Spleen (tissue), 11 donors: ENCODE measurements around the gene VAV2. TPM values are rescaled to one million over a fixed set of nuclear protein-coding genes. Genes with fewer than 3 reads are reported as not detected.

Experiments used
- DNase-seq: peaks from one replicate; pipeline ENCODE4 v3.0.0-alpha.2; 2020
- H3K27ac ChIP-seq, 8 donors: fragments of 200-600 bp; sonication (generic) in 7 of 8; 1 replicate in 4 of 8; 2 replicates in 4 of 8; pipeline versions ENCODE4 v1.5.0 to v1.8.0; 2016 to 2021; ENCODE audit warnings: inconsistent platforms in 4 of 8, mild to moderate bottlenecking in 4 of 8, moderate library complexity in 1 of 8
- H3K27me3 ChIP-seq, 7 donors: fragments of 200-600 bp; sonication (generic) in 6 of 7; replicated peaks in 1 of 7; 1 replicate in 4 of 7; 2 replicates in 3 of 7; pipeline versions ENCODE4 v1.5.0 to v1.8.0; 2016 to 2021; ENCODE audit warnings: inconsistent platforms in 3 of 7, mild to moderate bottlenecking in 1 of 7
- H3K36me3 ChIP-seq, 6 donors: fragments of 200-600 bp; sonication (generic) in 5 of 6; 1 replicate in 4 of 6; 2 replicates in 2 of 6; pipeline versions ENCODE4 v1.5.0 to v1.8.0; 2016 to 2021; ENCODE audit warnings: inconsistent platforms in 2 of 6
- H3K4me1 ChIP-seq, 6 donors: fragments of 200-600 bp; sonication (generic) in 5 of 6; 1 replicate in 3 of 6; 2 replicates in 3 of 6; pipeline versions ENCODE4 v1.5.0 to v1.8.0; 2016 to 2021; ENCODE audit warnings: inconsistent platforms in 3 of 6
- H3K4me3 ChIP-seq, 8 donors: fragments of 200-600 bp; sonication (generic) in 7 of 8; 1 replicate in 4 of 8; 2 replicates in 4 of 8; pipeline versions ENCODE4 v1.5.0 to v1.8.0; 2016 to 2021; ENCODE audit warnings: inconsistent platforms in 4 of 8, mild to moderate bottlenecking in 4 of 8, moderate library complexity in 2 of 8
- H3K9me3 ChIP-seq, 8 donors: fragments of 200-600 bp; sonication (generic) in 7 of 8; 1 replicate in 4 of 8; 2 replicates in 4 of 8; pipeline versions ENCODE4 v1.5.0 to v1.8.0; 2016 to 2021; ENCODE audit warnings: inconsistent platforms in 4 of 8
- CTCF ChIP-seq, 11 experiments: fragments of 200-600 bp in 7 of 11; fragments of 450-650 bp in 4 of 11; sonication (generic) in 4 of 11; IDR thresholded peaks in 8 of 11; conservative IDR thresholded peaks in 3 of 11; 1 replicate in 7 of 11; 2 replicates in 4 of 11; pipeline versions ENCODE4 v1.4.0 to v1.8.0; 2016 to 2021; ENCODE audit warnings: antibody characterized with exemption in 11 of 11, inconsistent platforms in 4 of 11, mild to moderate bottlenecking in 1 of 11
- POLR2A ChIP-seq, 3 donors: fragments of 450-650 bp; IDR thresholded peaks; one replicate each; pipeline ENCODE4 v1.5.1; 2017; ENCODE audit warnings: antibody characterized with exemption in 3 of 3, mild to moderate bottlenecking in 1 of 3
- POLR2AphosphoS5 ChIP-seq, 3 donors: sonication (generic); formaldehyde crosslinking; IDR thresholded peaks; one replicate each; pipeline ENCODE4 v1.5.1; 2017; ENCODE audit warnings: antibody characterized with exemption in 3 of 3
- WGBS, 5 donors: extraction: QIAGEN DNeasy Blood & Tissue Kit in 3 of 5; methylation state at CpG; one replicate each; pipeline versions ENCODE4 v1.1.5 to v1.1.7; 2013 to 2018; 5-methylcytosine and 5-hydroxymethylcytosine counted together
- intact Hi-C: fragments of 100-400 bp; cut with DNase I; formaldehyde crosslinking; loops from one replicate; pipeline ENCODE4 v1.15.0; 2023; ENCODE audit warnings: low total_unique reads
- polyA plus RNA-seq, 3 donors: library from polyadenylated mRNA; stranded (reverse); fragments of 200-250 nt; gene quantifications; one replicate each; pipeline ENCODE4 v1.2.1, GENCODE V29; 2013
- total RNA-seq, 7 donors: library from RNA; depleted of rRNA in 3 of 7; stranded (reverse); fragments of >200 nt in 3 of 7; fragmentation: NEBNext Ultra II Directional in 4 of 7; extraction: Animal tissue kit (Norgen Biotek cat#: 25700) in 4 of 7; gene quantifications; one replicate each; pipeline versions ENCODE4 v1.1.0 to v1.2.1, GENCODE V29; 2016 to 2021
- donor health status: healthy with polysubstance abuse.
- donor health status: DM: no; HTN: no; CAD: no; lungs with moderate emphysema.
- donor health status: DM: no; HTN: no; CAD: no.
- donor health status: Bipolar disorder and iron deficiency.
- donor health status: healthy.
- donor health status: DM: no; HTN: no; CAD: no.
- donor health status: DM: yes; HTN: yes; CAD: no.

The VAV2 gene
- total and polyA plus RNA-seq, 10 donors = 14.2 to 39.2 (median 23.3) TPM

- intact Hi-C loops = no loop called here
- H3K4me3 ChIP-seq = no peak overlapping the region
- no peaks in the 10 kb centered on the region for H3K27me3 ChIP-seq
- DNase-seq = no peak
- 89 to 95% (median 92%) methylated on average over 23 to 25 of the region's 25 CpGs for WGBS, 5 donors
- H3K9me3 ChIP-seq = no peaks in the 10 kb centered on the region
- peaks cover 0 to 12% (median 0%) of the 10 kb centered on the region in 6 donors for H3K36me3 ChIP-seq
- no peak for TF ChIP-seq POLR2A (IDR thresholded peaks at IDR 0.05)
- TF ChIP-seq POLR2AphosphoS5 (IDR thresholded peaks at IDR 0.05) = no peak
- TF ChIP-seq CTCF (IDR thresholded peaks at IDR 0.05 in 8 of 11, conservative IDR thresholded peaks at IDR 0.05 in 3 of 11) = no peak
- H3K27ac ChIP-seq = peak overlapping the region in 1 of 8 donors; percentile 67
- H3K4me1 ChIP-seq = peaks cover 0 to 37% (median 3%) of the 10 kb centered on the region in 6 donors
Measured at GRCh38 chr9:133888809-133889491, 103.2 kb downstream of the VAV2 start.

DNA sequence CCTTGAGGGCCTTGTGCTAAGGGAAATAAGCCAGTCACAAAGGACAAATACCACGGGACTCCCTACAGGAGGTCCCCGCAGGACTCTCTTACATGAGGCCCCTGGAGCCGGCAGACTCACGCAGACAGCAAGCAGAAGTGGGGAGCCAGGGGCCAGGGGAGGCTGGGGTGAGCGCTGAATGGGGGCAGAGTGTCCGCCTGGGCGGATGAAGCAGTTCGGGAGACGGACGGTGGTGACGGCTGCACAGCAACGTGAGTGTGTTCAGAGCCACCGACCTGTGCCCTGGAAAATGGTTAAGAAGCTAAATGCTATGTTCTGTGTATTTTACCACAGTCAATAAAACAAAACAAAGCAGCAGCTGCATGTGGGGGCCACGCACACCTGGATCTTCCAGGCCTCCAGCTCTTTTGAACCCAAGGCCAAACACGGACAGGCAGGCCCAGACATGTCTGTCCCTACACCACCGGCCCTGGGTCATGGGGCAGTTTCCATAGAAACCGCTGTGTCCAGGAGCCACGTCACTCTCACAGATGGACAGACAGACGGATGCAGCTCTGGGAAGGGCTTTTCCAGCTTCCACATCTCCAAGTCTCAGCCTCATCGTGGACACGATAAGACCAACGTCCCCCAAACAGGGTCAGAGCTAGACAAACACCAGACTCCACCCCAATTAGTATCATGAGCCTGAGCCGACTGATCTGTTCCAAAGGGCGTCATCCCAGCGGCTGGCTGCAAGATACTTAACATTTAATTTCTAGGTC is 103.9 kb downstream of the VAV2 start:
- intact Hi-C loops = no loop called here
- DNase-seq = no peak
- peaks cover 0 to 35% (median 3%) of the 10 kb centered on the region in 6 donors for H3K4me1 ChIP-seq
- no peak for TF ChIP-seq POLR2AphosphoS5 (IDR thresholded peaks at IDR 0.05)
- TF ChIP-seq POLR2A (IDR thresholded peaks at IDR 0.05) = no peak
- no peaks in the 10 kb centered on the region for H3K27me3 ChIP-seq
- H3K27ac ChIP-seq = no peak overlapping the region
- WGBS, 5 donors = 85 to 94% (median 86%) methylated on average over 20 to 25 of the region's 25 CpGs
- H3K36me3 ChIP-seq = peaks cover 0 to 9% (median 0%) of the 10 kb centered on the region in 6 donors
- no peaks in the 10 kb centered on the region for H3K9me3 ChIP-seq
- no peak overlapping the region for H3K4me3 ChIP-seq

- no peak for TF ChIP-seq POLR2AphosphoS5 (IDR thresholded peaks at IDR 0.05)
- no peak for TF ChIP-seq CTCF (IDR thresholded peaks at IDR 0.05 in 8 of 11, conservative IDR thresholded peaks at IDR 0.05 in 3 of 11)
- TF ChIP-seq POLR2A (IDR thresholded peaks at IDR 0.05) = no peak
- H3K4me3 ChIP-seq = no peak overlapping the region
- WGBS, 5 donors = 87 to 94% (median 92%) methylated on average over 14 to 18 of the region's 18 CpGs
- peaks cover 0 to 5% (median 0%) of the 10 kb centered on the region in 6 donors for H3K36me3 ChIP-seq
- DNase-seq = no peak
- intact Hi-C loops = no loop called here
- no peaks in the 10 kb centered on the region for H3K9me3 ChIP-seq
- no peaks in the 10 kb centered on the region for H3K27me3 ChIP-seq
- H3K27ac ChIP-seq = no peak overlapping the region
- H3K4me1 ChIP-seq = peaks cover 0 to 32% (median 3%) of the 10 kb centered on the region in 6 donors
Measured at GRCh38 chr9:133887540-133888047, 104.5 kb downstream of the VAV2 start.

DNA sequence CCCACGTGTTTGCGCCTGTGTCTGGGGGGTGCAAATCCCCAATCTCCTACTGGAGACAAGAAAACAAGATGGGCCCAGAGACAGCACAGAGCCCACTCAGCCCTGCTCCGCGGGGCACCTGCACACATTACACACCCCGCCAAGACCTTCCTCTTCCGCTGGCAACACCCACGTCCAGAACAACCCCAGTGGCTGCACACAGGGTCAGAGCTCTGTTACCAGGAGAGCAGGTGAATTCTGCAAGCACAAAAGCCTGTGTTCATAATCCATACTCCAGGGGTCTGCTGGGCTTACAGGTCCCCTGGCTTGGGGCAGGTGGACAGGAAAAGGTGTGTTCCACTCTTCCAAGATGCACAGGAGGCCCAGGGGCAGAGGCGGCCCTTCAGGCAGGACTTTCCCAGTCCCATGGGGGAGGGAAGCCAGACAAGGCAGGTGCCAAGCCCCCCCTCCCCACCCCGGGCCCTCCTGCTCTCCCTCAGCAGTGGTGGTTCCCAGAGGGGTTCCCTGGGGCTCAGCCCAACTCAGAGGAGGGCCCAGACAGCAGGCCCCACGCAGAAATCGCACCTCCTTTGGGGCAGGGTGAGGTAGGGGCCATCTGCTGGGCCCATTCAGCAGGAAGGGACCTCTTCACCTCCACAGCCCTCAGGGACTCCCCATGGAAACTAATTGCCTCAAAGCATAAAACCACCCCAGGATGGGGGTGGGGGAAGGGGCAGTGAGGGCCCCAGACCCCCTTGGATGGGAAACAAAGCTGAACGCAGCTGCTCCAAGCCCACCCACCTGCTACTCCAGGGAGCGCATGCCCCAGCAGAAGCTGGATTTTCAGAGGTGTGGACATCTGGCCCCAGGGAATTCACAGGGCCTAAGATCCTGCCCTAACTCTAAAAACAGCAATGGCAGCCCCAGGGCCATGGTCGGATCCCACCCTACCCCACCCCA is 105.3 kb downstream of the VAV2 start:
- intact Hi-C loops = no loop called here
- WGBS, 5 donors = 83 to 87% (median 84%) methylated on average over 12 to 14 of the region's 14 CpGs

More for the DNA sequence above, 105.3 kb downstream of the VAV2 start:
- no peaks in the 10 kb centered on the region for H3K27me3 ChIP-seq
- peaks cover 0 to 34% (median 6%) of the 10 kb centered on the region in 6 donors for H3K4me1 ChIP-seq
- no peak overlapping the region for H3K27ac ChIP-seq
- DNase-seq = no peak
- TF ChIP-seq CTCF (IDR thresholded peaks at IDR 0.05 in 8 of 11, conservative IDR thresholded peaks at IDR 0.05 in 3 of 11) (no peak), POLR2A (IDR thresholded peaks at IDR 0.05) (no peak), POLR2AphosphoS5 (IDR thresholded peaks at IDR 0.05) (no peak)
- H3K36me3 ChIP-seq = peaks cover 0 to 3% (median 0%) of the 10 kb centered on the region in 6 donors
- H3K9me3 ChIP-seq = no peaks in the 10 kb centered on the region
- no peak overlapping the region for H3K4me3 ChIP-seq
